Measurements from ENCODE around the gene ZNF215. TPM values are rescaled to one million over a fixed set of nuclear protein-coding genes. Genes with fewer than 3 reads are reported as not detected.

Gene ZNF215
- total and polyA plus RNA-seq, 2 of the 8 experiments (the other 6 are each of a cell fraction or from before 2014, with no cell fraction given) = 6.4 to 17.9 TPM

DNA sequence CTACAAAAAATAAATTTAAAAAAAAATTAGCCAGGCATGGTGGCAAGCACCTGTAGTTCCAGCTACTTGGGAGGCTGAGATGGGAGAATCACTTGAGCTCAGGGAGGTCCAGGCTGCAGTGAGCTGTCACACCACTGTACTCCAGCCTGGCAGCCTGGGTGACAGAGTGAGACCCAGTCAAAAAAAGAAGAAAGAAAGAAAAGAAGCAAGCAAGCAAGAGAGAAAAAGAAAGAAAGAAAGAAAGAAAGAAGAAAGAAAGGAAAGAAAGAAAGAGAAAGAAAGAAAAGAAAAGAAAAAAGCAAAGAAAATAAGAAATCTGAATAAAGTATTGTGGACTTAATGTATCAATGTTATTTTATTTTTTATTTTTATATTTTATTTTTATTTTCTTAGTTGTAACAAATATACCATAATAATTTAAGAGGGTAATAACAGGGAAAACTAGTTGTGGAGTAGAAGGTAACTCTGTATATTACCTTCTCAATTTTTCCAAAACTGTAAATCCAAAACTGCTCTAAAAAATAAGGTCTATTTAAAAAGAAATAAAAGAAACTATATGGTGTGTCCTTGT lies 1.1 kb upstream of the ZNF215 start:
- Histone ChIP-seq H3K4me1 (replicated peaks in 1 of 4; ENCODE audit: control insufficient read depth in 3 of 4, insufficient read depth in 4 of 4, low read length in 3 of 4) (peaks cover 2 to 10% (median 7%) of the 10 kb centered on the region in 4 experiments; a peak in 5 of 7 replicates), H3K23ac (ENCODE audit: insufficient read length) (no peak overlapping the region), H2BK120ac (replicated peaks; ENCODE audit: low read depth, low read length) (no peak overlapping the region), H3K79me1 (ENCODE audit: low read depth, low read length) (no peaks in the 10 kb centered on the region), H2BK15ac (ENCODE audit: low read length) (no peak overlapping the region), H3K14ac (ENCODE audit: insufficient read length) (no peak overlapping the region), H2AFZ (ENCODE audit: low read length) (peak overlapping the region; percentile 97; the same call in 1 of the 2 replicates), H3K36me3 (ENCODE audit: control insufficient read depth in 2 of 4, insufficient read depth in 4 of 4, low read length in 3 of 4) (0 out of 8 replicates have a peak, but pooled peaks cover 0 to 2% (median 0%) of the 10 kb centered on the region in 4 experiments), H3K18ac (ENCODE audit: extremely low read depth, low read length) (no peak overlapping the region), H2AK5ac (ENCODE audit: low read depth, low read length) (no peak overlapping the region), H4K20me1 (replicated peaks in 1 of 2; ENCODE audit: control insufficient read depth in 1 of 2, insufficient read depth in 2 of 2, low read length in 2 of 2) (no peaks in the 10 kb centered on the region), H3K4me2 (ENCODE audit: insufficient read depth in 1 of 2, low read depth in 2 of 2, low read length in 2 of 2) (peak overlapping the region in 1 of 2 experiments; percentile 70; a peak in 2 of 4 replicates), H4K5ac (ENCODE audit: insufficient read length, low read depth, low read length) (no peak overlapping the region), H3K27ac (ENCODE audit: low read depth, low read length) (no peak overlapping the region), H3K56ac (replicated peaks; ENCODE audit: insufficient read length, low read depth, low read length) (no peak overlapping the region), H2BK20ac (ENCODE audit: low read length) (no peak overlapping the region), H3K4me3 (ENCODE audit: extremely low read depth in 1 of 4, insufficient read depth in 2 of 4, low read depth in 3 of 4, low read length in 4 of 4) (peak overlapping the region in 1 of 4 experiments; percentile 96; a peak in 1 of 8 replicates), H3K9me3 (ENCODE audit: insufficient read depth in 2 of 2, low read depth in 1 of 2, low read length in 1 of 2) (no peaks in the 10 kb centered on the region), H4K91ac (replicated peaks; ENCODE audit: insufficient read length, low read length) (no peak overlapping the region), H3K4ac (replicated peaks; ENCODE audit: insufficient read length, low read depth, low read length) (no peak overlapping the region), H4K8ac (ENCODE audit: extremely low read depth, insufficient read depth, low read length) (no peak overlapping the region), H3K79me2 (ENCODE audit: control insufficient read depth in 1 of 2, insufficient read depth in 2 of 2, low read length in 2 of 2) (peaks cover 0 to 29% of the 10 kb centered on the region in 2 experiments; a peak in 2 of 4 replicates), H2BK12ac (ENCODE audit: low read depth, low read length) (no peak overlapping the region), H3K23me2 (ENCODE audit: low read depth, low read length) (peaks cover 7% of the 10 kb centered on the region; the same call in 1 of the 2 replicates), H2BK5ac (ENCODE audit: low read depth, low read length) (no peak overlapping the region), H3K27me3 (replicated peaks in 1 of 4; ENCODE audit: control insufficient read depth in 3 of 4, extremely low read depth in 1 of 4, insufficient read depth in 3 of 4, low read length in 3 of 4) (no peaks in the 10 kb centered on the region), H3K9ac (replicated peaks in 1 of 4; ENCODE audit: extremely low read depth in 1 of 4, low read depth in 3 of 4, low read length in 3 of 4) (no peak overlapping the region)
- no peak for TF ChIP-seq NRF1 (IDR thresholded peaks at IDR 0.05; ENCODE audit: low read depth, low read length)
- TF ChIP-seq MAFK (IDR thresholded peaks at IDR 0.05; ENCODE audit: low read depth, low read length) = no peak
- no peak for TF ChIP-seq SP4 (IDR thresholded peaks at IDR 0.05; ENCODE audit: low read length)
- TF ChIP-seq GTF2F1 (IDR thresholded peaks at IDR 0.05; ENCODE audit: borderline replicate concordance, low read depth, low read length) = no peak
- TF ChIP-seq SRF (IDR thresholded peaks at IDR 0.05; ENCODE audit: low read depth, low read length) = no peak
- TF ChIP-seq CBX5 (IDR thresholded peaks at IDR 0.05; ENCODE audit: low read depth, low read length) = no peak
- DNase-seq (ENCODE audit: low read depth in 1 of 2, low spot score in 2 of 2) = no peak
- CTCF ChIA-PET (ENCODE audit: partially characterized antibody) = interaction anchor here (1.1 kb wide), 1 partner anchor 170 kb away, joined by 3 read pairs; no protein-coding TSS in a partner anchor
- FAIRE-seq = no peak
- POLR2A ChIA-PET (ENCODE audit: partially characterized antibody) = interaction anchor here (0.7 kb wide), 1 partner anchor 672 kb away, joined by 3 read pairs; no protein-coding TSS in a partner anchor

Data from H1 (cell line).